OCI-LY3 (cell line): ENCODE results near the gene SLC24A4.

Source experiments
- EZH2phosphoT487 ChIP-seq: fragments of 200-600 bp; shearing (Covaris generic); IDR thresholded peaks from 2 replicates; pipeline ENCODE4 v1.6.1; 2018; ENCODE audit warnings: antibody characterized with exemption, mixed run types, low read depth
- TF ChIP-seq, protein P1 (sequence below): fragments of 200-600, 300-600 bp; sonication (generic); IDR thresholded peaks from 2 replicates; pipeline ENCODE4 v1.5.1; 2014; ENCODE audit warnings: antibody characterized with exemption, low read length, low read depth

DNA sequence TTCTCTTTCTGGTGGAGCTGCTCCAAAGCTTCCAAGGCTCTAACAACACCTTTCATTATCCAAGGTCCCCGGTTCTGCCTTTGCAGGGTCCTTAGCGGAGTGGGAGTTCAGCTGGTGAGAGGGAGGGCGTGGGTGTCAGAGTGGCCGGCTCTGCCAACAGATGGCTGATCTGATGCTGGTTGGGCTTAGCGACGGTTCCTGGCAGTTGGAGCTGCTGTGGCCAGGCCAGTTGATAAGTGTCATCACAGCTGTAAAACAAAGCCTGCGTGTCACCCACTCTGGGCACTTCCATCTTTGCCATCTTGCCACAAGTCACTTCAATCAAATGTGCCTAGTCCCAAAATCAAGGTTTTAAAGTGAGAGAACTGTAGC lies 226.9 kb downstream of the SLC24A4 start:
- TF ChIP-seq, protein P1, sequence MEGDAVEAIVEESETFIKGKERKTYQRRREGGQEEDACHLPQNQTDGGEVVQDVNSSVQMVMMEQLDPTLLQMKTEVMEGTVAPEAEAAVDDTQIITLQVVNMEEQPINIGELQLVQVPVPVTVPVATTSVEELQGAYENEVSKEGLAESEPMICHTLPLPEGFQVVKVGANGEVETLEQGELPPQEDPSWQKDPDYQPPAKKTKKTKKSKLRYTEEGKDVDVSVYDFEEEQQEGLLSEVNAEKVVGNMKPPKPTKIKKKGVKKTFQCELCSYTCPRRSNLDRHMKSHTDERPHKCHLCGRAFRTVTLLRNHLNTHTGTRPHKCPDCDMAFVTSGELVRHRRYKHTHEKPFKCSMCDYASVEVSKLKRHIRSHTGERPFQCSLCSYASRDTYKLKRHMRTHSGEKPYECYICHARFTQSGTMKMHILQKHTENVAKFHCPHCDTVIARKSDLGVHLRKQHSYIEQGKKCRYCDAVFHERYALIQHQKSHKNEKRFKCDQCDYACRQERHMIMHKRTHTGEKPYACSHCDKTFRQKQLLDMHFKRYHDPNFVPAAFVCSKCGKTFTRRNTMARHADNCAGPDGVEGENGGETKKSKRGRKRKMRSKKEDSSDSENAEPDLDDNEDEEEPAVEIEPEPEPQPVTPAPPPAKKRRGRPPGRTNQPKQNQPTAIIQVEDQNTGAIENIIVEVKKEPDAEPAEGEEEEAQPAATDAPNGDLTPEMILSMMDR: no peak
- TF ChIP-seq EZH2phosphoT487: no peak
